Pancreas (tissue), 10 donors: ENCODE results near the gene CDY1. TPM values are rescaled to one million over a fixed set of nuclear protein-coding genes. Genes with fewer than 3 reads are reported as not detected.
"Not testable (repeated sequence)": the region's sequence is repeated elsewhere in the genome, so short reads cannot be mapped to it uniquely, and the experiment has no call there.

Experiments used
- ATAC-seq, 4 donors: fragments of 200-7000 bp; cut with Tn5 transposase; one replicate each; pipeline versions ENCODE4 v1.8.0 to v1.9.1; 2020; ENCODE audit warnings: mild to moderate bottlenecking in 4 of 4, moderate library complexity in 4 of 4
- DNase-seq, 6 donors: peaks; one replicate each; pipeline ENCODE4 v3.0.0-alpha.2; 2020
- FAIRE-seq: peaks from 2 replicates; lab custom pipeline; 2012; peaks lifted over from hg19 to GRCh38; lab: Jason Lieb, UNC
- H3K27ac ChIP-seq, 4 donors: fragments of 200-600 bp; sonication (generic); 1 replicate in 3 of 4; 2 replicates in 1 of 4; pipeline versions ENCODE4 v1.5.0 to v1.8.0; 2020
- H3K27me3 ChIP-seq, 4 donors: fragments of 200-600 bp; one replicate each; pipeline ENCODE4 v1.8.0; 2021
- H3K36me3 ChIP-seq, 3 donors: fragments of 200-600 bp; sonication (generic) in 1 of 3; one replicate each; pipeline versions ENCODE4 v1.5.0 to v1.8.0; 2020 to 2021
- H3K4me1 ChIP-seq, 3 donors: fragments of 200-600 bp; one replicate each; pipeline ENCODE4 v1.8.0; 2021
- H3K4me3 ChIP-seq, 4 donors: fragments of 200-600 bp; sonication (generic) in 2 of 4; one replicate each; pipeline versions ENCODE4 v1.5.0 to v1.8.0; 2020 to 2021
- H3K9me3 ChIP-seq, 4 donors: fragments of 200-600 bp; one replicate each; pipeline ENCODE4 v1.8.0; 2021
- WGBS, 2 donors: extraction: QIAGEN DNeasy Blood & Tissue Kit; methylation state at CpG; one replicate each; pipeline ENCODE4 v1.1.7; 2013; 5-methylcytosine and 5-hydroxymethylcytosine counted together
- intact Hi-C, 3 donors: fragments of 100-400 bp; cut with DNase I; formaldehyde crosslinking; loops; one replicate each; pipeline versions ENCODE4 v1.11.1 to v1.14.2; 2022
- polyA plus RNA-seq, 2 donors: library from polyadenylated mRNA; stranded (reverse); fragments of 200-250 nt; gene quantifications; one replicate each; pipeline ENCODE4 v1.2.3, GENCODE V29; 2013
- total RNA-seq, 6 donors: library from RNA; stranded (reverse); fragmentation: NEBNext Ultra II Directional in 4 of 6; extraction: Animal tissue kit (Norgen Biotek cat#: 25700) in 4 of 6; gene quantifications; one replicate each; pipeline versions ENCODE4 v1.2.1 to v1.2.4, GENCODE V29; 2021 to 2023
- donor health status: healthy with polysubstance abuse.
- donor health status: DM: no; HTN: no; CAD: no; lungs with moderate emphysema.
- donor health status: DM: no; HTN: no; CAD: no.
- donor health status: control.
- donor health status: control.
- donor health status: Bipolar disorder and iron deficiency.
- donor health status: DM: yes; HTN: yes; CAD: no.
- donor health status: DM: no; HTN: no; CAD: no.
- donor health status: DM: no; HTN: no; CAD: no.
- donor health status: DM: yes; HTN: yes; CAD: no.

The CDY1 gene
- total RNA-seq (not detected), polyA plus RNA-seq (not detected)

GRCh38 chrY:25621817-25622216, at the start of gene CDY1:
CDY1 (plus strand) TSS chrY:25622117; CDS start chrY:25622443, 326 bp downstream.
- no CpG with 5 or more reads among the region's 2 CpGs for WGBS, 2 donors
- H3K27me3 ChIP-seq, DNase-seq, intact Hi-C loops, FAIRE-seq, ATAC-seq, H3K4me3 ChIP-seq, H3K4me1 ChIP-seq, H3K36me3 ChIP-seq, H3K9me3 ChIP-seq, H3K27ac ChIP-seq: not testable (repeated sequence)

GRCh38 chrY:25593336-25593735, 28.6 kb upstream of the CDY1 start:
- intact Hi-C loops, FAIRE-seq, H3K4me1 ChIP-seq, H3K9me3 ChIP-seq, H3K4me3 ChIP-seq, DNase-seq, H3K36me3 ChIP-seq, H3K27ac ChIP-seq, H3K27me3 ChIP-seq, ATAC-seq: not testable (repeated sequence)
- no CpG with 5 or more reads among the region's 2 CpGs for WGBS, 2 donors

- DNase-seq, H3K27ac ChIP-seq, H3K4me3 ChIP-seq, H3K36me3 ChIP-seq, H3K4me1 ChIP-seq, intact Hi-C loops, H3K9me3 ChIP-seq, H3K27me3 ChIP-seq, ATAC-seq, FAIRE-seq: not testable (repeated sequence)
Observed at GRCh38 chrY:25620209-25620608, 1.7 kb upstream of the CDY1 start.

DNA sequence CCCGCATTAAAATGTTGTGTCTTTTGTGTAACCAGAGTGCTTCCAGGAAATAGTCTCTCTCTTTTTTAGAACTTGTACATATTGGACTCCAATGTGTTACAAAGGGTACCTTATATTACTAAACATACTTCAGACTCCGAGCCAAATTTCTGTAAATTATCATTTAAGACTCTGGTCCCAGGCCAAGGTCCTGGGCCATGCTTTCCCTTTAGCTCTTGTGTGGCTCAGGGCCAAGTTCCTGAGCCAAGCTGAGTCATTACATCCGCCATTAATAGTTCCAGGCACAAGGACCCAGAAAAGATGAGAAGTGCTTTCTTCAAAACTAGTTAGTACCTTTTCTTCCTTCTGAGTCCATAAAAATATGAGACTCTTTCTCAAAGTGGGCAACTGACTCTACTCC, 4.6 kb downstream of the CDY1 start:
- H3K27me3 ChIP-seq, H3K27ac ChIP-seq, ATAC-seq, intact Hi-C loops, H3K4me3 ChIP-seq, DNase-seq, H3K9me3 ChIP-seq, FAIRE-seq, H3K36me3 ChIP-seq, H3K4me1 ChIP-seq: not testable (repeated sequence)
- WGBS, 2 donors = no CpG with 5 or more reads among the region's 3 CpGs

DNA sequence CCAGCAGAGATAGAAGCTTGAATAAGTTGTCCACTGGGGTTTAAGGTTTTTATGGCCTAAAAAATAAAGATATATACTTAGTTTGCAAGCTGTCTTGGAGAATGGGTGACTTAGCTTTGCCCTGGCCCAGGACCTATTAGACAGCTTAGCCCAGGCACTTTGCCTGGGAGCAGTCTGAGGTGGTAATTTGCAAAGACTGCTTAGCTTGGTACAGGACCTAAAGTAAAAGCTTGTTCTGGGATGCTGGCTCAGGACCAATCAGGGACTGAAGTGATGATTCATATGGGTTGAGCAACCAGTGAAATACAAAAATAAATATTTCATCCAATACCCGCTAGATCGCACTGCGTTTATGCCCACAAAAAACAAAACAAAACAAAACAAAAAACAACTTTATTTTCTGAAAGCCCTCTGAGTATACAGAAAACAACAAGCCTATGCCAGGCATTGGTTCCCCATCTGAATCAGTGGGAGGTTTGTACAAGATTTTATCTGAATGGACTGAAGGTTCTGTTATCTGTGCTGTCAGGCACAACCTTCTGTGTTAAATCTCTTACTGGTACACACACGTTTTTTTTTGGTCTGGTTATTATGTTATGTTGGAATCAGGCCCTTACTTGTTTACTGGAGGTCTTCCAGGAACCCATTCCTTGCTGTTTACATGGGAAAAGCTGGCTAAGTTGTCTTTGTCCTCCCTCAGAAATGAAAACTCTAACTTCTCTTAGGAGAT, 8.6 kb downstream of the CDY1 start:
- DNase-seq, H3K4me3 ChIP-seq, H3K36me3 ChIP-seq, H3K27ac ChIP-seq, FAIRE-seq, H3K9me3 ChIP-seq, H3K4me1 ChIP-seq, ATAC-seq, intact Hi-C loops, H3K27me3 ChIP-seq: not testable (repeated sequence)
- WGBS, 2 donors = no CpG with 5 or more reads among the region's 4 CpGs

DNA sequence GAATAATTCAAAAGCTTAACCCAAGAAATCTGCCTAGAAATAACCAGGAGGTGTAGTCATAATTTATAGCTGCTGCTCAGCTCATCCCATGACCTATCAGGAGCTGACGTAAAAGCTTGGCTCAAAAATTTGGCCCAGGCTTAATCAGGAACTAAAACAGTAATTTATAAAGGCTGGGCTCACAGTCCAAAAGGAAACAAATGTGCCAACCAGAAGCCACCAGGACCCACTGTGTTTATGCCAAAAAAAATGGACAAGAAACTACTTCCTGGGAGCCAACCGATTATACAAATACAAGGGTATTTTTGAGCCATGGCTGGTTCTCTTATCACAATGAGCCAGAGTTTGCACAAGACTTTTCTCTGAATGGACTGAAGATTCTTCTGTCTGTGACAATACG, 17.9 kb downstream of the CDY1 start:
- no CpG with 5 or more reads among the region's 3 CpGs for WGBS, 2 donors
- FAIRE-seq, DNase-seq, H3K27me3 ChIP-seq, intact Hi-C loops, H3K9me3 ChIP-seq, H3K36me3 ChIP-seq, H3K4me1 ChIP-seq, H3K27ac ChIP-seq, ATAC-seq, H3K4me3 ChIP-seq: not testable (repeated sequence)

- ATAC-seq, H3K4me1 ChIP-seq, DNase-seq, H3K36me3 ChIP-seq, intact Hi-C loops, H3K27ac ChIP-seq, H3K27me3 ChIP-seq, H3K4me3 ChIP-seq, FAIRE-seq, H3K9me3 ChIP-seq: not testable (repeated sequence)
- no CpG with 5 or more reads among the region's 9 CpGs for WGBS, 2 donors
Observed at GRCh38 chrY:25643024-25643915, 21.4 kb downstream of the CDY1 start.
